Activated naive CD4-positive, alpha-beta T cell treated with anti-CD3 and anti-CD28 coated beads, Interleukin-2, amount 10 ng/mL, durations not matched to agents 7 days and 5 days (primary cell): ENCODE data around the gene SEMA3B.
"Not testable (repeated sequence)": the region's sequence is repeated elsewhere in the genome, so short reads cannot be mapped to it uniquely, and the experiment has no call there.

ENCODE experiments used
- CTCF ChIA-PET: fragments of 350-600 bp; sonication (Branson Sonifier 250); formaldehyde crosslinking; loops from one replicate; lab custom pipeline; 2021; ENCODE audit warnings: antibody characterized with exemption; lab: Charles Lee
- DNase-seq: peaks from one replicate; pipeline ENCODE4 v3.0.0-alpha.2; 2020
- H3K27ac Mint-ChIP-seq: one replicate; pipeline ENCODE4 v1.8.0; 2021; ENCODE audit warnings: mild to moderate bottlenecking, moderate library complexity, mixed read lengths
- H3K27me3 Mint-ChIP-seq: one replicate; pipeline ENCODE4 v1.8.0; 2021; ENCODE audit warnings: mild to moderate bottlenecking, mixed read lengths
- H3K36me3 Mint-ChIP-seq: one replicate; pipeline ENCODE4 v1.8.0; 2021; ENCODE audit warnings: mixed read lengths
- H3K4me1 Mint-ChIP-seq: one replicate; pipeline ENCODE4 v1.8.0; 2021; ENCODE audit warnings: mixed read lengths
- H3K4me3 Mint-ChIP-seq: one replicate; pipeline ENCODE4 v1.8.0; 2021; ENCODE audit warnings: mild to moderate bottlenecking, moderate library complexity, mixed read lengths
- H3K9me3 Mint-ChIP-seq: one replicate; pipeline ENCODE4 v1.8.0; 2021; ENCODE audit warnings: mixed read lengths

The SEMA3B gene

GRCh38 chr3:50242381-50242770 lies 26.6 kb upstream of the SEMA3B start:
- Mint-ChIP-seq H3K4me3 (peak overlapping the region; percentile 62), H3K27me3 (no peaks in the 10 kb centered on the region), H3K4me1 (peaks cover 92% of the 10 kb centered on the region), H3K36me3 (peaks cover 45% of the 10 kb centered on the region), H3K9me3 (no peaks in the 10 kb centered on the region), H3K27ac (peak overlapping the region; percentile 90)
- DNase-seq: peak; percentile 47
- CTCF ChIA-PET: interaction anchor here (1.2 to 4.4 kb wide), 3 partner anchors 14 to 17 kb away, joined by 3 to 24 read pairs (median 5); no protein-coding TSS in a partner anchor

DNA sequence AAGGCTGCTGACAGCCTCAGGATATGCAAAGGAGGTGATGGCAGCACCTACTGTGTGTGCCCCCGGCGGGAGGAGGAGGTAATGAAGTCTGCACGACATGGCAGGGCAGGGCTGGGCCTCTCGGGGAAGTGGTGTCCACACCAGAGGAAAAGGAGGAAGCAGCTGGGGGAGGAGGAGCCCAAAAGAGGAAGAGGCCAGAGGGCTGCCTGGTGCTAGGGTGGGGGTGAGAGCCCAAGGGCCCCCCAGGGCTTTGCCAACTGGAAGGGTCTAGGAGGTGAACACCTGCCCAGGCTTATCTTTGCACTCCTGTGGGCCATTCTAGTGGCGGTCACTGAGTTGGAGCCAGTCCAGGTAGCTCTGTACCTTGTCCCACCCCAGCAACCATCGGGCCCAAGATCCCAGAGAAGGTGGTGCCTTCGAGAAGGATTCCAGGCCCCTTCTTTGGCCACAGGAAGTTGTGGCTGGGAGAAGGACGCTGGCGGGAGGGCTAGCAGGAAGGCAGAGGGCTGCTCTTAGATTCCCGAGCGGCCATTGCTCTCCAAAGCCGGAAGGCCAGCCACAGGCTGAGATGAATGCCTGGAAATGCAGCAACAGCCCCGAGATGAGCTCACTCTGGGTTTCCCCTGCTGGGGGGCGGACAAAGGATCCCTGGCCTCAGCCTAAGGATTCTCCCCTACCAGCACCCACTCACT lies 25.9 kb upstream of the SEMA3B start:
- peak; percentile 47 for DNase-seq
- Mint-ChIP-seq H3K9me3 (no peaks in the 10 kb centered on the region), H3K4me1 (peaks cover 93% of the 10 kb centered on the region), H3K4me3 (peak overlapping the region; percentile 62), H3K27ac (peak overlapping the region; percentile 90), H3K36me3 (peaks cover 39% of the 10 kb centered on the region), H3K27me3 (no peaks in the 10 kb centered on the region)
- CTCF ChIA-PET: interaction anchor here (0.7 to 4.4 kb wide), 6 partner anchors 9 to 48 kb away, joined by 3 to 24 read pairs (median 6); no protein-coding TSS in a partner anchor

GRCh38 chr3:50243543-50243895 lies 25.4 kb upstream of the SEMA3B start:
- no peak for DNase-seq
- peak overlapping the region; percentile 85 for H3K27ac Mint-ChIP-seq
- H3K4me3 Mint-ChIP-seq: no peak overlapping the region
- H3K9me3 Mint-ChIP-seq: no peaks in the 10 kb centered on the region
- peaks cover 91% of the 10 kb centered on the region for H3K4me1 Mint-ChIP-seq
- CTCF ChIA-PET: interaction anchor here (0.7 to 4.4 kb wide), 6 partner anchors 10 to 49 kb away, joined by 3 to 24 read pairs (median 6); no protein-coding TSS in a partner anchor
- H3K36me3 Mint-ChIP-seq: peaks cover 38% of the 10 kb centered on the region
- no peaks in the 10 kb centered on the region for H3K27me3 Mint-ChIP-seq

- DNase-seq, H3K27me3 Mint-ChIP-seq, H3K9me3 Mint-ChIP-seq: not testable (repeated sequence)
- Mint-ChIP-seq H3K27ac (peak overlapping the region; percentile 93), H3K36me3 (peaks cover 27% of the 10 kb centered on the region), H3K4me3 (peak overlapping the region; percentile 73), H3K4me1 (peaks cover 86% of the 10 kb centered on the region)
- CTCF ChIA-PET: interaction anchor here (2.7 to 4.4 kb wide), 4 partner anchors 9 to 53 kb away, joined by 9 to 50 read pairs (median 18); partner anchors contain the start of gene GNAI2
These were observed 24.1 kb upstream of the SEMA3B start for GRCh38 chr3:50244813-50245212.

DNA sequence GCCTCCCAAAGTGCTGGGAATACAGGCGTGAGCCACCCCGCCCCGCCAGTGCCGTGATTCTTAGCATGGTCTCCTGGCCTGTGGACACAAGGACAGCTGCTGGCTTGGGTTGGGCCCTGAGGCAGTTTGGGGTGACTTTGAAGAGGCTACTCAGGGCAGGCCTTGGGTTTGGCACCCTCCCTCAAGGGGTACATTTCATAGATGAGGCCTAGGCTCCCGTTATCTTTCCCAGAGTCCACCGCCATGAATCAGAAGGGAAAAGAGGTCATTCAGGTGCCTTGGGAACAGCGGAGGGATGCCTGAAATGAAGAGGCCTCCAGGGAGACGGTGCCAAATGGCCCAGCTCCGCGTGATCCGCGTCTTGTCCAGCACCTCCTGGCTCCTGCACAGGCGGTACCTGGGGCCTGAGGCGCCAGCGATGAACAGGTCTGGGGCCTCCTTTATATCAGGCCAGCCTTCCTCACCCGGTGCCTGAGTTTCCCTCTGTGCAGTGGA lies 23.6 kb upstream of the SEMA3B start:
- Mint-ChIP-seq H3K36me3 (peaks cover 26% of the 10 kb centered on the region), H3K9me3 (no peaks in the 10 kb centered on the region), H3K27me3 (no peaks in the 10 kb centered on the region), H3K4me3 (peak overlapping the region; percentile 73), H3K27ac (peak overlapping the region; percentile 93), H3K4me1 (peaks cover 85% of the 10 kb centered on the region)
- CTCF ChIA-PET: interaction anchor here (2.7 to 4.4 kb wide), 4 partner anchors 9 to 53 kb away, joined by 9 to 50 read pairs (median 18); partner anchors contain the start of gene GNAI2
- DNase-seq: no peak

DNA sequence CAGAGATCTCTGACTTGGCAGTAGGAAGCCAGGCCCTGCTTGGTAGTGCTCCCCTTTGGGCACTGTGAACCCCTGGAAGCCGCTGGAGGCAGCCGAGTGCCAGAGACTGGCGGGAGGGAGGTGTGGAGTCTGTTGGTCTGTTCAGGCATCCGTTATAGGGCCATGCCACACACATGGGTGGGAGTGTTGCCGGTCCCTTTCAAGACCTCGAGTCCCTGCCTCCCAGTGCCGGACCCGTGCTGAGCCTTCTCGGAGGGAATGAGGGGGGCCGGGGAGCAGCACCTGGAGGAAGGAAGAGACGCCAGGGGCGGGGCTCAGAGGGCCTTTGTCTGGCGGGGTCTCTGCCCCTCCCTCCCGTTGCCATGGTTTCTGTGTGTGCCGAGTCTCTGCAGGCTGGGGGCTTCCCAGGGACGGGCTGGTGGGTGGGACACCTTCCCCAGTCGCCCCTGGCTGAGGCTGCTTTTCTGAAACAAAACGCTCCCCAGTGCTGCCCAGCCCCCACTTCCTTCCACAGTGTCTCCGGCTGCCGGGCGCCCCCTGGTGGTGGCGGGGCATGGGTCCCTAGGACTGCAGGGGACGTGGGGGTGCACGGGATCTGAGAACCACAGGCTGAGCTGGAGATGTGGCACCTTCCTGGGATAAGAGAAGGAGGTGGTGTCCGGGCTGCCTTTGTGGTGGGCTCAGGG lies 23.0 kb upstream of the SEMA3B start:
- Mint-ChIP-seq H3K27me3 (no peaks in the 10 kb centered on the region), H3K4me3 (peak overlapping the region; percentile 73), H3K27ac (peak overlapping the region; percentile 93), H3K4me1 (peaks cover 81% of the 10 kb centered on the region), H3K36me3 (peaks cover 28% of the 10 kb centered on the region), H3K9me3 (no peaks in the 10 kb centered on the region)
- DNase-seq: peak; percentile 95
- CTCF ChIA-PET: interaction anchor here (0.7 to 5.1 kb wide), 21 partner anchors 10 to 124 kb away, joined by 3 to 112 read pairs (median 6); partner anchors contain the start of genes GNAI2, LSMEM2 and SEMA3B

DNA sequence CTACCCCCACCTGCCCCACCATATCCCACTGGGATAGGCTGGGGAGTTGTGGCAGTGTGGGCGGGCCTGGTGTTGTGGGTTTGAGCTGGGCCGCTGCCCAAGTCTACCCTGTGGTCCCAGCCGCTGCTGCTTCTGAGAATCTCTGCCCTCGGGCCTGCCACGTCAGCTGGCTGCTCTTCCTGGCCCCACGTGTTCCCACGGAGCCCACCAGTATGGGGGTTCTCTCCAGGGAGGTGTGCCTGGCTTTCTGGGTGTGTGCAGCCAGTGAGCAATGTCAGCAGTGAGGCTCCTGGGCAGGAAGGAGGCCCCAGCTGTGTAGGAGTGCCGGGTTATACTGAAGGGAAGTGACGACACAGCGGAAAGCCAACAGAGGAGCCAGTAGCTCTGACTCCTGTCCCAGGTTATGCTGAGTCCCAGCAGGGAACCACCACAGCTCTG lies 22.4 kb upstream of the SEMA3B start:
- CTCF ChIA-PET: interaction anchor here (0.7 to 5.1 kb wide), 21 partner anchors 9 to 124 kb away, joined by 3 to 112 read pairs (median 6); partner anchors contain the start of genes GNAI2, LSMEM2 and SEMA3B
- peak overlapping the region; percentile 73 for H3K4me3 Mint-ChIP-seq
- no peaks in the 10 kb centered on the region for H3K27me3 Mint-ChIP-seq
- H3K9me3 Mint-ChIP-seq: no peaks in the 10 kb centered on the region
- DNase-seq: peak; percentile 90
- H3K36me3 Mint-ChIP-seq: peaks cover 29% of the 10 kb centered on the region
- H3K27ac Mint-ChIP-seq: peak overlapping the region; percentile 93
- peaks cover 79% of the 10 kb centered on the region for H3K4me1 Mint-ChIP-seq

DNA sequence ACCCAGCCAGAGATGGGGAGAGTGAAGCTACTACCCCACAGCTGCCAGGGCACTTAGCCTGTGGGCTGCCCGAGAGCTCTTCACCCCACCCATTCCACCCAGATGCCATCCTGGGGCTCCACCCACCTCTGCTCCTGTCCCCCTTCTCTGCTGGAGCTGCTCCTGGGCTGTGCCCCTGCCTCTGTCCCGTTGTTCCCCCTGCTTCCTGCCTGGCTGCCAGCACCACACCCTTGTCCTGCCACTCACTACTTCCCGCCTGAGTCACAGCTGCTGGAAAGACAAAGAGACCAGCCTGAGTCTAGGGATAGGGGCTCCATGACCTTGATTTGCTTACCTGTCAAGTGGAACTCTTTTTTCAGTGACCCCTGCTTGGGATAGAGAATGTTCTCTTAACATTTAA lies 20.6 kb upstream of the SEMA3B start:
- Mint-ChIP-seq H3K27me3 (no peaks in the 10 kb centered on the region), H3K4me3 (no peak overlapping the region), H3K9me3 (no peaks in the 10 kb centered on the region), H3K27ac (peak overlapping the region; percentile 74), H3K4me1 (peaks cover 61% of the 10 kb centered on the region), H3K36me3 (peaks cover 25% of the 10 kb centered on the region)
- no peak for DNase-seq
- CTCF ChIA-PET: interaction anchor here (0.6 to 5.1 kb wide), 6 partner anchors 9 to 54 kb away, joined by 3 to 112 read pairs (median 4); partner anchors contain the start of gene GNAI2

- DNase-seq: no peak
- CTCF ChIA-PET: interaction anchor here (0.9 to 5.1 kb wide), 4 partner anchors 10 to 25 kb away, joined by 3 to 112 read pairs (median 4); partner anchors contain the start of gene GNAI2
- Mint-ChIP-seq H3K27me3 (no peaks in the 10 kb centered on the region), H3K36me3 (peaks cover 32% of the 10 kb centered on the region), H3K27ac (no peak overlapping the region), H3K9me3 (no peaks in the 10 kb centered on the region), H3K4me1 (peaks cover 52% of the 10 kb centered on the region), H3K4me3 (no peak overlapping the region)
These were observed 19.5 kb upstream of the SEMA3B start for GRCh38 chr3:50249457-50249856.

GRCh38 chr3:50250514-50250913 lies 18.4 kb upstream of the SEMA3B start:
- no peak for DNase-seq
- CTCF ChIA-PET: interaction anchor here (0.9 to 5.1 kb wide), 5 partner anchors 9 to 24 kb away, joined by 3 to 112 read pairs (median 4); partner anchors contain the start of gene GNAI2
- H3K4me1 Mint-ChIP-seq: peaks cover 41% of the 10 kb centered on the region
- no peaks in the 10 kb centered on the region for H3K9me3 Mint-ChIP-seq
- peak overlapping the region; percentile 30 for H3K27ac Mint-ChIP-seq
- no peak overlapping the region for H3K4me3 Mint-ChIP-seq
- H3K27me3 Mint-ChIP-seq: no peaks in the 10 kb centered on the region
- peaks cover 32% of the 10 kb centered on the region for H3K36me3 Mint-ChIP-seq

GRCh38 chr3:50251220-50251619 lies 17.7 kb upstream of the SEMA3B start:
- Mint-ChIP-seq H3K4me3 (no peak overlapping the region), H3K9me3 (no peaks in the 10 kb centered on the region), H3K27ac (no peak overlapping the region), H3K4me1 (peaks cover 34% of the 10 kb centered on the region), H3K27me3 (no peaks in the 10 kb centered on the region), H3K36me3 (peaks cover 34% of the 10 kb centered on the region)
- DNase-seq: no peak
- CTCF ChIA-PET: no interaction called here

DNA sequence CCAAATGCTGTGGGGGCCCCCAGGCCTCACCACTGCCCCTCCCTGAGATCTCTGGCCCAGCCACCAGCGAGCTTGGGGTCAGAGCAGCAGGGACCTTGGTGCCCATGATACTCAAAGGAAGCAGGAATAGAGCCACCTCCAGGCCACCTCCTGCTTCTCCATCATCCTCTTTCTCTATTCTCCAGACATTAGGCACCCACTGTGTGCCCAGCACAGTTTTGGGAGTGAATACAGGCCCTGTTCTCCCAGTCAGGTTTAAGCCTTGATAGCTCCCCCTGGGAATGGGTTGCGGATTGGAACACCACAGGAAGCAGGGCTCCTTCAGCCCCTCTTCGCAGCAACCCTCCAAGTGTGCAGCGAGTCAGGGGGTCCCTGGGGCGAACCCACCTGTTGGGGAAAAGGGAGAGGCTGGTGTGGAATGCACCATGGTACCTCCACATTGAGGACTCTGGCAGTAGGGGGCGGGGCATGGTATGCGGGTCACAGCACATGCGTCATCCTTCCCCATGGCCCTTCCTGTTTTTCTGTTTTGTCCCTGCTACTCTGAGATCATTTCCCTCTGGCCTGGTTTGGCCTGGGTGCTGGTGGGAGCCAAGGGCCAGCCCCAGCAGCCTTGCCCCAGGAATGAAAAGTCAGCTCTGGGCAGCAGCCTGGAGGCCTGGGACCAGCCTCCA lies 14.2 kb upstream of the SEMA3B start:
- Mint-ChIP-seq H3K9me3 (no peaks in the 10 kb centered on the region), H3K4me3 (no peak overlapping the region), H3K27ac (peak overlapping the region; percentile 19), H3K36me3 (peaks cover 52% of the 10 kb centered on the region), H3K4me1 (peaks cover 15% of the 10 kb centered on the region), H3K27me3 (no peaks in the 10 kb centered on the region)
- CTCF ChIA-PET: interaction anchor here (0.6 to 3.1 kb wide), 5 partner anchors 8 to 28 kb away, joined by 3 to 20 read pairs (median 4); no protein-coding TSS in a partner anchor
- DNase-seq: no peak

- CTCF ChIA-PET: interaction anchor here (0.6 to 3.1 kb wide), 5 partner anchors 9 to 28 kb away, joined by 3 to 20 read pairs (median 4); no protein-coding TSS in a partner anchor
- H3K4me3 Mint-ChIP-seq: no peak overlapping the region
- no peak overlapping the region for H3K27ac Mint-ChIP-seq
- DNase-seq: no peak
- no peaks in the 10 kb centered on the region for H3K9me3 Mint-ChIP-seq
- H3K4me1 Mint-ChIP-seq: peaks cover 13% of the 10 kb centered on the region
- no peaks in the 10 kb centered on the region for H3K27me3 Mint-ChIP-seq
- H3K36me3 Mint-ChIP-seq: peaks cover 51% of the 10 kb centered on the region
These were observed 13.7 kb upstream of the SEMA3B start for GRCh38 chr3:50255251-50255615.
